HCT116 (cell line): ENCODE measurements around the gene SMARCA2. TPM values are rescaled to one million over a fixed set of nuclear protein-coding genes. Genes with fewer than 3 reads are reported as not detected.

Experiments used
- ATAC-seq: fragments of 200-7000 bp; cut with Tn5 transposase; 2 replicates; pipeline ENCODE4 v1.9.1; 2020; ENCODE audit warnings: mild to moderate bottlenecking, moderate library complexity
- BruUV-seq: library from RNA; stranded (reverse); fragments of 400-500 nt; replicated peaks from 2 replicates; lab custom pipeline; 2021; lab: Mats Ljungman, UMichigan
- CTCF ChIA-PET: fragments of 300-600 bp; sonication (Branson Sonifier 250); formaldehyde crosslinking; loops from one replicate; lab custom pipeline; 2021; ENCODE audit warnings: antibody characterized with exemption; lab: Charles Lee
- POLR2A ChIA-PET: fragments of 300-600, 350-600 bp; sonication (Branson Sonifier 250); formaldehyde crosslinking; loops from one replicate; lab custom pipeline; 2021; ENCODE audit warnings: antibody characterized with exemption; lab: Charles Lee
- RAD21 ChIA-PET, 2 experiments: fragments of 300-600 bp; sonication (Branson Sonifier 250); formaldehyde crosslinking; loops; one replicate each; lab custom pipeline; 2023; ENCODE audit warnings: low total read pairs in 2 of 2; ENCODE audit not compliant: uncharacterized antibody in 2 of 2, unreplicated experiment in 2 of 2, low non-redundant PET in 1 of 2; lab: Charles Lee
- DNase-seq: peaks from one replicate; pipeline ENCODE4 v3.0.0-alpha.2; 2010; ENCODE audit warnings: low read depth, low spot score
- H2AFZ ChIP-seq: fragments of 200-600 bp; shearing (Covaris generic), sonication (generic); 2 replicates; pipeline ENCODE4 v1.6.1; 2017; ENCODE audit warnings: low read depth, mixed run types, mixed read lengths, antibody characterized with exemption, low read length; ENCODE audit not compliant: poor library complexity, severe bottlenecking
- H3K27ac ChIP-seq: 2 replicates; pipeline ENCODE4 v1.5.1; 2012; ENCODE audit warnings: low read depth, low read length
- H3K27me3 ChIP-seq: fragments of 200-600 bp; sonication (generic); 2 replicates; pipeline ENCODE4 v1.6.1; 2016; ENCODE audit warnings: mixed run types, low read length, mixed read lengths; ENCODE audit not compliant: insufficient read depth
- H3K36me3 ChIP-seq, 2 experiments: fragments of 200-500 bp in 1 of 2; fragments of 200-600 bp in 1 of 2; sonication (Bioruptor generic) in 1 of 2; sonication (generic) in 1 of 2; 2 replicates each; pipeline versions ENCODE4 v1.5.1 to v1.6.1; 2014 to 2016; ENCODE audit warnings: low read length in 2 of 2, inconsistent platforms in 1 of 2, mixed read lengths in 1 of 2, mixed run types in 1 of 2; ENCODE audit not compliant: insufficient read depth in 2 of 2, control insufficient read depth in 1 of 2
- H3K4me1 ChIP-seq, 2 experiments: fragments of 200-600 bp in 1 of 2; sonication (generic) in 1 of 2; 2 replicates each; pipeline versions ENCODE4 v1.5.1 to v1.6.1; 2012 to 2017; ENCODE audit warnings: low read length in 2 of 2, inconsistent platforms in 1 of 2, mild to moderate bottlenecking in 1 of 2, mixed read lengths in 1 of 2, mixed run types in 1 of 2, moderate library complexity in 1 of 2; ENCODE audit not compliant: insufficient read depth in 2 of 2, control insufficient read depth in 1 of 2
- H3K4me2 ChIP-seq: fragments of 200-600 bp; sonication (generic); 2 replicates; pipeline ENCODE4 v1.6.1; 2017; ENCODE audit warnings: mixed run types, low read length, mixed read lengths
- H3K4me3 ChIP-seq, 2 experiments: fragments of 200-600 bp in 1 of 2; sonication (generic) in 1 of 2; replicated peaks in 1 of 2; 2 replicates each; pipeline ENCODE4 v1.5.1; 2011 to 2016; ENCODE audit warnings: low read length in 2 of 2, control low read depth in 1 of 2, low read depth in 1 of 2, mild to moderate bottlenecking in 1 of 2, mixed read lengths in 1 of 2, mixed run types in 1 of 2
- H3K79me2 ChIP-seq: fragments of 200-600 bp; sonication (generic); 2 replicates; pipeline ENCODE4 v1.6.1; 2017; ENCODE audit warnings: mild to moderate bottlenecking, mixed run types, low read length, moderate library complexity, mixed read lengths; ENCODE audit not compliant: insufficient read depth
- H3K9ac ChIP-seq: fragments of 200-600 bp; sonication (generic); 2 replicates; pipeline ENCODE4 v1.6.1; 2016; ENCODE audit warnings: low read length, mixed read lengths
- H3K9me2 ChIP-seq: fragments of 200-600 bp; sonication (generic), shearing (Covaris generic); 2 replicates; pipeline ENCODE4 v1.6.1; 2017; ENCODE audit warnings: mixed run types, mild to moderate bottlenecking, moderate library complexity; ENCODE audit not compliant: insufficient read depth
- H3K9me3 ChIP-seq, 2 experiments: fragments of 200-500 bp in 1 of 2; fragments of 200-600 bp in 1 of 2; sonication (Bioruptor generic) in 1 of 2; sonication (generic) in 1 of 2; 2 replicates each; pipeline ENCODE4 v1.6.1; 2014 to 2017; ENCODE audit warnings: low read length in 2 of 2, mixed read lengths in 2 of 2, inconsistent platforms in 1 of 2, low read depth in 1 of 2, mild to moderate bottlenecking in 1 of 2, mixed run types in 1 of 2, moderate library complexity in 1 of 2; ENCODE audit not compliant: control insufficient read depth in 1 of 2, insufficient read depth in 1 of 2
- H4K20me1 ChIP-seq: fragments of 200-600 bp; sonication (generic), shearing (Covaris generic); 2 replicates; pipeline ENCODE4 v1.6.1; 2017; ENCODE audit warnings: mixed run types, mild to moderate bottlenecking, moderate library complexity; ENCODE audit not compliant: insufficient read depth
- EGR1 ChIP-seq: IDR thresholded peaks from 2 replicates; pipeline ENCODE4 v1.6.1; 2012; ENCODE audit warnings: low read depth
- ELF1 ChIP-seq: IDR thresholded peaks from 2 replicates; pipeline ENCODE4 v1.6.1; 2012; ENCODE audit warnings: low read depth, borderline replicate concordance
- FOSL1 ChIP-seq: IDR thresholded peaks from 2 replicates; pipeline ENCODE4 v1.6.1; 2012; ENCODE audit warnings: low read depth
- POLR2A ChIP-seq: IDR thresholded peaks from 2 replicates; pipeline ENCODE4 v1.7.0; 2011; ENCODE audit warnings: borderline replicate concordance; ENCODE audit not compliant: insufficient read depth, insufficient read length; ENCODE audit errors: extremely low read depth
- RAD21 ChIP-seq: IDR thresholded peaks from 2 replicates; pipeline ENCODE4 v1.6.1; 2012; ENCODE audit warnings: low read depth, mild to moderate bottlenecking
- SIN3A ChIP-seq: IDR thresholded peaks from 2 replicates; pipeline ENCODE4 v1.6.1; 2012; ENCODE audit warnings: low read depth
- ZFX ChIP-seq: fragments of 450-650 bp; IDR thresholded peaks from 2 replicates; pipeline ENCODE4 v1.6.1; 2017
- ZNF274 ChIP-seq: fragments of 200-500 bp; sonication (Bioruptor generic); IDR thresholded peaks from 2 replicates; pipeline ENCODE4 v1.6.1; 2014; ENCODE audit warnings: mild to moderate bottlenecking, low read depth, low read length, inconsistent platforms
- intact Hi-C: fragments of 100-400 bp; cut with micrococcal nuclease; formaldehyde crosslinking; loops from 2 replicates; pipeline ENCODE4 v1.10.0; 2022
- total RNA-seq: library from RNA; stranded (reverse); gene quantifications from one replicate; pipeline ENCODE4 v1.2.1, GENCODE V29; 2021; ENCODE audit not compliant: unreplicated experiment
- TF ChIP-seq, protein P1 (sequence below): IDR thresholded peaks from 2 replicates; pipeline ENCODE4 v1.6.1; 2011; ENCODE audit warnings: mild to moderate bottlenecking, low read length, moderate library complexity; ENCODE audit not compliant: insufficient replicate concordance; ENCODE audit errors: extremely low read depth
- TF ChIP-seq, protein P2 (sequence below), 3 experiments: fragments of 200-600 bp in 1 of 3; sonication (generic) in 1 of 3; IDR thresholded peaks in 2 of 3; conservative IDR thresholded peaks in 1 of 3; 2 replicates each; pipeline ENCODE4 v1.5.1; 2012 to 2017; ENCODE audit warnings: low read depth in 2 of 3, low read length in 2 of 3, antibody characterized with exemption in 1 of 3, borderline replicate concordance in 1 of 3, control low read depth in 1 of 3, mild to moderate bottlenecking in 1 of 3, mixed read lengths in 1 of 3, mixed run types in 1 of 3, moderate library complexity in 1 of 3; ENCODE audit not compliant: insufficient read depth in 1 of 3
- TF ChIP-seq, protein P3 (sequence below): IDR thresholded peaks from 2 replicates; pipeline ENCODE4 v1.6.1; 2012

The SMARCA2 gene
- total RNA-seq, 1 experiment from 2014 or later = 14.7 TPM

DNA sequence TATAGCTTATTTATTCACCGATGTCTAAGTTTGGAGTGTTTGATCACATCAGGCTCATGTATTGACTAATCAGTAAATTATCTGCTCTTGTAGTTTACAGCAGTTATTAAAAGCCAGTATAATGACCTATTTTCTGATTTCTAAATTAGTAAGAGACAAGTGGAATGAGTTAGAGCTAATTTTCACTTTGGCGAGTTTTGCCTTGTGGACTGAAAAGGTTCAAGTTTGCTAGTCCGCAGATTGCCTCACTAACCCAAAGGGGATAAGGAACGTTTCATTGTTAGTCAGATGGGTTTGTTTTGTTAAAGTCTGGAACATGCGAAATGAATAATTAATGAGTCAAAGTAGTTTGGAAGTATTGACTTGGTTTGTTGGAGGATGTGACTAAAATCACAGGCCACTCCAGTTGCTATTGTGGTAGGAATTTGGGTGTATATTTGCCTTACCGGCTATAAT lies 40.1 kb downstream of the SMARCA2 start:
- Histone ChIP-seq H3K27me3 (no peaks in the 10 kb centered on the region), H3K79me2 (no peaks in the 10 kb centered on the region), H3K27ac (no peak overlapping the region), H4K20me1 (no peaks in the 10 kb centered on the region), H2AFZ (no peak overlapping the region), H3K4me2 (no peak overlapping the region), H3K9ac (no peak overlapping the region), H3K9me2 (no peaks in the 10 kb centered on the region), H3K4me3 (no peak overlapping the region), H3K9me3 (no peaks in the 10 kb centered on the region), H3K4me1 (no peaks in the 10 kb centered on the region), H3K36me3 (no peaks in the 10 kb centered on the region)
- ATAC-seq (no peak), DNase-seq (no peak)
- ChIA-PET CTCF (no interaction called here), RAD21 (no interaction called here), POLR2A (no interaction called here)
- no TSS peak for BruUV-seq
- TF ChIP-seq EGR1 (no peak), POLR2A (no peak), ZFX (no peak), ELF1 (no peak)
- TF ChIP-seq, protein P1, sequence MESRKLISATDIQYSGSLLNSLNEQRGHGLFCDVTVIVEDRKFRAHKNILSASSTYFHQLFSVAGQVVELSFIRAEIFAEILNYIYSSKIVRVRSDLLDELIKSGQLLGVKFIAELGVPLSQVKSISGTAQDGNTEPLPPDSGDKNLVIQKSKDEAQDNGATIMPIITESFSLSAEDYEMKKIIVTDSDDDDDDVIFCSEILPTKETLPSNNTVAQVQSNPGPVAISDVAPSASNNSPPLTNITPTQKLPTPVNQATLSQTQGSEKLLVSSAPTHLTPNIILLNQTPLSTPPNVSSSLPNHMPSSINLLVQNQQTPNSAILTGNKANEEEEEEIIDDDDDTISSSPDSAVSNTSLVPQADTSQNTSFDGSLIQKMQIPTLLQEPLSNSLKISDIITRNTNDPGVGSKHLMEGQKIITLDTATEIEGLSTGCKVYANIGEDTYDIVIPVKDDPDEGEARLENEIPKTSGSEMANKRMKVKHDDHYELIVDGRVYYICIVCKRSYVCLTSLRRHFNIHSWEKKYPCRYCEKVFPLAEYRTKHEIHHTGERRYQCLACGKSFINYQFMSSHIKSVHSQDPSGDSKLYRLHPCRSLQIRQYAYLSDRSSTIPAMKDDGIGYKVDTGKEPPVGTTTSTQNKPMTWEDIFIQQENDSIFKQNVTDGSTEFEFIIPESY = no peak
- intact Hi-C loops = no loop called here

DNA sequence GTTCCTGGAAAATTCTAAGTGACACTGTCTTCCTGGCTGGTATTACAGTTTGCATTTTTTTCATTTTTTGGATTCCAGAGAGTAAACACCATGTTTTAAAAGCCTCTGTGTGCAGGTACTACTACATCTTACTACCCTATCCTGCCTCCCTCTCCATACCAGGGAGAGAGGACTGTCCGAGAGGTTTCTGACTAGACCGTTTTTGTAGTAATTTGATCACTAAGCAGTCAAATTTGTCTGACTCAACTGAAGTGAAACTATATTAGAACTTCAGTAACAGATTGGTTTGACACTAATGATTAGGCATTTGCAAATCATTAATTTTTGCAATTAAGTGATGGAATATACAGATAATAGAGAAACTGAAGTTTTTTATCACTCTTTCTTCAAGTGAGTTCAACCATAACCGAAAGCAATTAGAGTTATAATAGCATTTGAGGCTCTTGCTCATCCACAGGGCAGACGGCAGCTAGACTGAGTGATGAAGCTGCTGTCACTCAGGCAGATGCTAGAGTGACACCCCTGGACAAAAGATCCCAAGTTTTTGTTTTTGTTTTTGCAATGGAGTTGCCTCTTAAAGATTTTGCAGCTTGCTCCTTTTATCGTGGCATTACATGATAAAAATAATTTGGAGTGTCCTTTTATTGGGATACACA lies 44.3 kb downstream of the SMARCA2 start:
- Histone ChIP-seq H3K9me2 (no peaks in the 10 kb centered on the region), H3K4me2 (no peak overlapping the region), H3K27me3 (no peaks in the 10 kb centered on the region), H3K9me3 (no peaks in the 10 kb centered on the region), H3K4me3 (no peak overlapping the region), H2AFZ (no peak overlapping the region), H3K27ac (no peak overlapping the region), H3K4me1 (no peaks in the 10 kb centered on the region), H3K36me3 (no peaks in the 10 kb centered on the region), H3K79me2 (no peaks in the 10 kb centered on the region), H4K20me1 (no peaks in the 10 kb centered on the region), H3K9ac (no peak overlapping the region)
- CTCF ChIA-PET = no interaction called here
- BruUV-seq = no TSS peak
- intact Hi-C loops = no loop called here
- ATAC-seq (no peak), DNase-seq (no peak)
- POLR2A ChIA-PET = no interaction called here
- RAD21 ChIA-PET = no interaction called here
- TF ChIP-seq ZFX (no peak), FOSL1 (no peak), RAD21 (no peak), ZNF274 (no peak), SIN3A (no peak), POLR2A (no peak)
- TF ChIP-seq, protein P2, sequence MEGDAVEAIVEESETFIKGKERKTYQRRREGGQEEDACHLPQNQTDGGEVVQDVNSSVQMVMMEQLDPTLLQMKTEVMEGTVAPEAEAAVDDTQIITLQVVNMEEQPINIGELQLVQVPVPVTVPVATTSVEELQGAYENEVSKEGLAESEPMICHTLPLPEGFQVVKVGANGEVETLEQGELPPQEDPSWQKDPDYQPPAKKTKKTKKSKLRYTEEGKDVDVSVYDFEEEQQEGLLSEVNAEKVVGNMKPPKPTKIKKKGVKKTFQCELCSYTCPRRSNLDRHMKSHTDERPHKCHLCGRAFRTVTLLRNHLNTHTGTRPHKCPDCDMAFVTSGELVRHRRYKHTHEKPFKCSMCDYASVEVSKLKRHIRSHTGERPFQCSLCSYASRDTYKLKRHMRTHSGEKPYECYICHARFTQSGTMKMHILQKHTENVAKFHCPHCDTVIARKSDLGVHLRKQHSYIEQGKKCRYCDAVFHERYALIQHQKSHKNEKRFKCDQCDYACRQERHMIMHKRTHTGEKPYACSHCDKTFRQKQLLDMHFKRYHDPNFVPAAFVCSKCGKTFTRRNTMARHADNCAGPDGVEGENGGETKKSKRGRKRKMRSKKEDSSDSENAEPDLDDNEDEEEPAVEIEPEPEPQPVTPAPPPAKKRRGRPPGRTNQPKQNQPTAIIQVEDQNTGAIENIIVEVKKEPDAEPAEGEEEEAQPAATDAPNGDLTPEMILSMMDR (IDR thresholded peaks at IDR 0.05 in 2 of 3, conservative IDR thresholded peaks at IDR 0.05 in 1 of 3; ENCODE audit: borderline replicate concordance in 1 of 3, insufficient read depth in 1 of 3, low read depth in 2 of 3, low read length in 2 of 3) = no peak
- TF ChIP-seq, protein P1 = no peak
- TF ChIP-seq, protein P3, sequence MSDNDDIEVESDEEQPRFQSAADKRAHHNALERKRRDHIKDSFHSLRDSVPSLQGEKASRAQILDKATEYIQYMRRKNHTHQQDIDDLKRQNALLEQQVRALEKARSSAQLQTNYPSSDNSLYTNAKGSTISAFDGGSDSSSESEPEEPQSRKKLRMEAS = no peak
